Astrocyte of the spinal cord (primary cell): ENCODE results near the gene HCST.

Experiments
- DNase-seq: peaks from one replicate; pipeline ENCODE4 v3.0.0; 2011; ENCODE audit warnings: low read depth, low spot score
- H3K4me3 ChIP-seq: 2 replicates; pipeline ENCODE4 v1.5.1; 2011; ENCODE audit warnings: low read depth, mild to moderate bottlenecking, low read length, moderate library complexity
- CTCF ChIP-seq: IDR thresholded peaks from 2 replicates; pipeline ENCODE4 v1.5.1; 2012; ENCODE audit warnings: low read depth, mild to moderate bottlenecking, low read length, inconsistent platforms
- in situ Hi-C: cut with HindIII; loops from 2 replicates; pipeline ENCODE4 v1.10.0; 2017; ENCODE audit warnings: low sequenced_read_pairs

The HCST gene

GRCh38 chr19:35949131-35949530, 46.8 kb downstream of the HCST start:
- no peak overlapping the region for H3K4me3 ChIP-seq
- no peak for TF ChIP-seq CTCF
- in situ Hi-C loops: no loop called here
- no peak for DNase-seq
